ENCODE measurements around the gene OLFML3.
A peak's percentile ranks its signal among the peaks of the same experiment; 100 is the strongest.
"Not testable (repeated sequence)": the region's sequence is repeated elsewhere in the genome, so short reads cannot be mapped to it uniquely, and the experiment has no call there.

OLFML3 gene

GRCh38 chr1:113947388-113948107 lies 31.7 kb upstream of the OLFML3 start:
- H3K27ac ChIP-seq: peak overlapping the region in 16 of 21 experiments; percentile 5 to 80 (median 40)

GRCh38 chr1:113948151-113948550 lies 31.1 kb upstream of the OLFML3 start:
- H3K4me3 ChIP-seq: not testable (repeated sequence)
- H3K27ac ChIP-seq: peak overlapping the region in 12 of 21 experiments; percentile 5 to 80 (median 48)

More at GRCh38 chr1:113947388-113948107, 31.7 kb upstream of the OLFML3 start:
- H3K4me3 ChIP-seq: no peak overlapping the region

GRCh38 chr1:113949007-113949406 lies 30.3 kb upstream of the OLFML3 start:
- Histone ChIP-seq H3K27ac (no peak overlapping the region), H3K4me3 (no peak overlapping the region)

- H3K27ac ChIP-seq: no peak overlapping the region
- no peak overlapping the region for H3K4me3 ChIP-seq
Observed at GRCh38 chr1:113950908-113951307, 28.4 kb upstream of the OLFML3 start.

GRCh38 chr1:113951719-113952118 lies 27.6 kb upstream of the OLFML3 start:
- Histone ChIP-seq H3K27ac (no peak overlapping the region), H3K4me3 (no peak overlapping the region)

GRCh38 chr1:113957984-113958383 lies 21.3 kb upstream of the OLFML3 start:
- no peak overlapping the region for H3K27ac ChIP-seq

GRCh38 chr1:113958691-113959090 lies 20.6 kb upstream of the OLFML3 start:
- no peak overlapping the region for H3K27ac ChIP-seq
- no peak overlapping the region for H3K4me3 ChIP-seq

More at GRCh38 chr1:113957984-113958383, 21.3 kb upstream of the OLFML3 start:
- no peak overlapping the region for H3K4me3 ChIP-seq

- no peak overlapping the region for H3K4me3 ChIP-seq
- no peak overlapping the region for H3K27ac ChIP-seq
Observed at GRCh38 chr1:113963281-113963906, 15.9 kb upstream of the OLFML3 start.

- H3K4me3 ChIP-seq: no peak overlapping the region
- no peak overlapping the region for H3K27ac ChIP-seq
Observed at GRCh38 chr1:113965703-113966412, 13.4 kb upstream of the OLFML3 start.

- no peak overlapping the region for H3K27ac ChIP-seq
- H3K4me3 ChIP-seq: no peak overlapping the region
Observed at GRCh38 chr1:113972954-113973353, 6.3 kb upstream of the OLFML3 start.

- Histone ChIP-seq H3K27ac (peak overlapping the region in 2 of 21 experiments; percentile 3 to 26), H3K4me3 (no peak overlapping the region)
Observed at GRCh38 chr1:113975211-113975895, 3.9 kb upstream of the OLFML3 start.

- H3K4me3 ChIP-seq: no peak overlapping the region
- H3K27ac ChIP-seq: peak overlapping the region in 6 of 21 experiments; percentile 3 to 40 (median 22)
Observed at GRCh38 chr1:113976609-113977278, 2.5 kb upstream of the OLFML3 start.

- Histone ChIP-seq H3K27ac (peak overlapping the region in 2 of 21 experiments; percentile 29 to 63), H3K4me3 (no peak overlapping the region)
Observed at GRCh38 chr1:113977906-113978305, 1.4 kb upstream of the OLFML3 start.

- peak overlapping the region in 14 of 21 experiments; percentile 16 to 80 (median 61) for H3K27ac ChIP-seq
- peak overlapping the region in 6 of 7 experiments; percentile 3 to 28 (median 16) for H3K4me3 ChIP-seq
Observed at GRCh38 chr1:113980110-113980509, 836 bp downstream of the OLFML3 start.

GRCh38 chr1:113981962-113982931 lies 3.0 kb downstream of the OLFML3 start:
- Histone ChIP-seq H3K27ac (peak overlapping the region in 14 of 21 experiments; percentile 12 to 80 (median 54)), H3K4me3 (peak overlapping the region in 1 of 7 experiments; percentile 25)

- H3K27ac ChIP-seq: peak overlapping the region in 18 of 21 experiments; percentile 6 to 80 (median 50)
- H3K4me3 ChIP-seq: peak overlapping the region in 1 of 7 experiments; percentile 25
Observed at GRCh38 chr1:113982949-113983348, 3.7 kb downstream of the OLFML3 start.

- Histone ChIP-seq H3K4me3 (no peak overlapping the region), H3K27ac (peak overlapping the region in 17 of 21 experiments; percentile 6 to 80 (median 44))
Observed at GRCh38 chr1:113983391-113983790, 4.1 kb downstream of the OLFML3 start.

- H3K4me3 ChIP-seq: no peak overlapping the region
- H3K27ac ChIP-seq: peak overlapping the region in 9 of 21 experiments; percentile 6 to 76 (median 60)
Observed at GRCh38 chr1:113983826-113984225, 4.6 kb downstream of the OLFML3 start.

Measured in skin epidermis (tissue), 12 donors.